ENCODE results near the gene ABCC3.

GRCh38 chr17:50635982-50636803 is 1.5 kb downstream of the ABCC3 start:
- TF ChIP-seq CTCF (IDR thresholded peaks at IDR 0.05) (no peak), POLR2A (IDR thresholded peaks at IDR 0.05) (peak in 1 of 4 donors; percentile 8)
